HG03521 (cell line): ENCODE results near the gene DISP3.

Experiments used
- ATAC-seq: cut with Tn5 transposase; IDR thresholded peaks from one replicate; pipeline ENCODE4 v1.9.1; 2021; ENCODE audit warnings: mild to moderate bottlenecking, moderate library complexity; ENCODE audit not compliant: unreplicated experiment

The DISP3 gene

DNA sequence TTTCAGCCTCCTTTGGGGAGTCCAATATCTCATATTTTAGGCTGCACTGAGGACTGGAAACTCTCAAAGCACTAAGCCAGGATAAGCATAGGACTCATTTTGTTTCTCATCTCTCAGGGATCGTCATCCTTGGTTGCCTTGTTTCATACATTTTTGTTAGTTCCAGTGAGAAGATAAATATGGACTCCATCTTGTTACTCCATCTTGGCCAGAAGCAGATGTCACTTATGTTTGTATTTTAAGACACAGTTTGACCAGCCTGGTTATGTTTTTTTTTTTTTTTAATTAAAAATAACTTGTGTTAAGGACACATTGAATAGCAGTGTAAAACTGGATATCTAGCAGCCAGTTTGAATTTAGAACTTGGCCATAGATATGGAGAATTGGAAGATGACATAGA lies 34.7 kb downstream of the DISP3 start:
- no peak for ATAC-seq

DNA sequence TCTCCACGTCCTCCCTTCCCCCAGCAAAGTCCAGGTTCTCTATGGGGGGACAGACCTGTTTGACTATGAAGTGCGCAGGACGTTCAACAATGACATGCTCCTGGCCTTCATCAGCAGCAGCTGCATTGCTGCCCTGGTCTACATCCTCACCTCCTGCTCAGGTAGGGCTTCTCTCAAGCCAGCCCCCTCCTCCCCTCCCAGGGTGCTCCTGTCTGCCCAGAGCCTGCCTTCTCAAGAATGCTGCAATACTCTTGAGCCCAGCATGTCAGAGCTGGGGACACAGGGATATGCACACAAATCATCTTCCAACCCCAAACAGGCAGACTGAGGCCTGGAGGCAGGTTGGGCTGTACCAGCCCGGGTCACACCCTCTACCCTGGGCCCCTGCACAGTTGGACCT lies 35.4 kb downstream of the DISP3 start:
- no peak for ATAC-seq

DNA sequence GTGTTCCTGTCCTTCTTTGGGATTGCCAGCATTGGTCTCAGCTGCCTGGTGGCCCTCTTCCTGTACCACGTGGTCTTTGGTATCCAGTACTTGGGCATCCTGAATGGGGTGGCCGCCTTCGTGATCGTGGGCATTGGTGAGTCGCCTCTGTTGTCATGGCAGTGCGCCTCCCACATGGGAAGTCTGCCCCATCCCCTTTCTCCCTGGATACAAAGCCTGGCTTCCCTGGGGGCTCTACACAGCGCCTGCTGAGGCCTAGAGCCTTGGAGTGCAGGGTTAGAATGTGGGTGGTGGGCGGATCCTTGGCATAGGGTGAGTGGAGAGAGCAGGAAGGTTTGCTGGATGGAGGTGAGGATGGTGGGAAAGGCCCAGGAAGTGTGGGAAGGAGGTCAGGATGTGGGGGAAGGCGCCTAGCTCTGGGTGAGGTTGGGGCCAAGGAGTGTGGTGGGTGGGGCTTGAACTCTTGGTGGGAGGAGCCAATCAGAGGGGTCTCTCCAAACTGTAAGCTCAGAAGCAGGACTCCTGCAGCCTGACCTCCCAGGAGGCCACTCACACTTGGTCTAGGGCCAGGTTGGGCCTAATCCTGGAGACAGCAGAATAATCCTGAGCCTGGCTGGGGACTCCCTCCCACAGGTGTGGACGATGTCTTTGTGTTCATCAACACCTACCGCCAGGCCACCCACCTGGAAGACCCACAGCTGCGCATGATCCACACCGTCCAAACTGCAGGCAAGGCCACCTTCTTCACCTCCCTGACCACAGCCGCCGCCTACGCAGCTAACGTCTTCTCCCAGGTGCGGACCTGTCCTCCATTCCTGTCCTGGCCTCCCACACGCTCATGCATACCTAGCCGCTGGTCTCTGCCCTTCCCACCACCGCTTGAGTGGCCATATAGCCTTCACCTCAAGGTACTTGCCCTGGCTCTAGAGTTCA lies 36.7 kb downstream of the DISP3 start:
- ATAC-seq: no peak

DNA sequence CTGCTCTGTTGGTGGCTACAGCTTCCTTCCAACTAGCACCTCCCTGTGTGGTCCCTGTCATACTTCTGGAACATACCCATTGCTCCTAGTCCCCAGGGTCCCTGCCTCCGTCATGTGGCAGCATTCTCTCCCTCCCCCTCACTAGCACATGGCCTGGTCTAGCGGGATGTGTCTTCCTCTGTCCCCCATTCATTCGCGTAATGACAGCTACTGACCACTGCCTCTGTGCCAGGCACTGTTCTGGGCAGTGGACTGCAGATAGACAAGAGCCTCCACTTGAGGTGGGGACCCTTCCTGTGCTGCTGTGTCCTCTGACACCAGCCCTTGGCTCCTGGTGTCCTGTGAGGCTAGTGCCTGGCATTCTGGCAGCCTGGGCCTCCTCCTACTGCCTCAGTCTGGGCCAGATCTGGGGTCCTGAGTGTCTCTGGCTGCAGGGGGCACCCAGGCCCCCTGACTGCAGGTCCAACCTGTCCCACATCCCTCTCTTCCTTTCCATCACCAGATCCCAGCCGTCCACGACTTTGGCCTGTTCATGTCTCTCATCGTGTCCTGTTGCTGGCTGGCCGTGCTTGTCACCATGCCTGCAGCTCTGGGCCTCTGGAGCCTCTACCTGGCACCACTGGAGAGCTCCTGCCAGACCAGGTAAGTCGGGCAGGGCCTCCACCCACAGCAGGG lies 38.1 kb downstream of the DISP3 start:
- no peak for ATAC-seq

DNA sequence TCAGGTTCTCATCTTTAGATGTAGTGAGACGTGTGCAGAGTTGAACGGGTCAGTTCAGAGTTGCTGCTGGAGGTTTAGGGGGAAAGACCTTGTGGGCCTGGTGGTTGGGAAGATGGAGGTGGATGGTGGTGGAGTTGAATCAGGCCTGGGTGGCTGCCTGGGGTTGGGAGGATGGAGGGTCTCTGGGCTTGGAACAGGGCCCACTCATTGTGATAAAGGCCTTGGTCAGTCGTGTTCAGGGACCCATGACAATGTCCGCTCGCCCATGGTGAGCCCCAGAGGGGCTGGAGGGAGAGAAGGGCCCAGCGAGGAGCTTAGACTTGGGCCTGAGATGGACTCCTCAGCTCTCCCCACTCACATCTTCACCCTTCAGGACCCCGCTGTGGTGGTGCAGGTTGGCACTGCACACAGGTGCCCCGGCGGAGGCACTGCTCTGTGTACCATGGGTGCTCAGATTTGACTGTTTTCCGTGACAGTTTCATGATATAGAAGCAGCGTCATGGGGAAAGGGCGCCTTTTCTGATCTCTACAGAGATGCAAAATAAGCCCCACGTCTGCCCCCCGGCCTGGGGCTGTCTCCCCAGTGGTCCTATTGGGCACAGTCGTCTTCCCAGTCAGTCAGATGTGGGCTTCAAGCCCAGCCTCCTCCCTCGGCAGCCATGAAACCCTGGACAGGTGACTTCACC lies 39.2 kb downstream of the DISP3 start:
- no peak for ATAC-seq

DNA sequence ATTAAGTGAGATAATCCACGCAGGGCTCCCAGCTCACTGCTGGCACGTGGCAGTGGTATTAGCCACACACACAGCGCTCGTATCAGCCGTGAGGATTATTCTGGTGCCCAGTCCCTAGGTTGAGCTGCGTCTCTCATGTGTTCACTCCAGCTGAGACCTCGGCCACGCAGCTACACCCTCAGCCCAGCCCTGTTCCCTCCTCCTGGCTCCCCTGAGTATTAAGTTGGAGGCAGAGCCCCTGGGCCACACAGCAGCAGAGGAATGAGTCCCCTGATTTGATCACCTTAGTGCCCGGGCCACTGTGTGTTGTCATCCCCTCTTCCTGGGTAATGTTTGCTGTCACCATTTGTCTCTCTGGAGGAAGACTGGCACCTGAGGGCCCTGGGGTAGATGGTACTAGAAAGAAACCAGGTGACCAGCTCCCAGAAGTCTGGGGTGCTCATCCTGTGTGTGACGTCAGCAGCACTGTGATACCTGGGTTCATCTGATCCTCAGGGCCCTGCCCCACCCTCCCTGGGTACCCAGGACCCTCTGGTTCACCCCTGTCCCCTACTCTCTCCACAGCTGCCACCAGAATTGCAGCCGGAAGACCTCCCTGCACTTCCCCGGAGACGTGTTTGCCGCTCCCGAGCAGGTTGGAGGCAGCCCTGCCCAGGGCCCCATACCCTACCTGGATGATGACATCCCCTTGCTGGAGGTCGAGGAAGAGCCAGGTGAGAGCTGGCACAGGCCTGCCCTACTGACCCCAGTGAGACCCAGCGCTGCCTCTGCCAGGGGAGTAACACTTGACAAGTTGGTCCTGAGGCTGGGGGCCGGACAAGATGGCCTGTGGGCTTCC lies 40.1 kb downstream of the DISP3 start:
- no peak for ATAC-seq

DNA sequence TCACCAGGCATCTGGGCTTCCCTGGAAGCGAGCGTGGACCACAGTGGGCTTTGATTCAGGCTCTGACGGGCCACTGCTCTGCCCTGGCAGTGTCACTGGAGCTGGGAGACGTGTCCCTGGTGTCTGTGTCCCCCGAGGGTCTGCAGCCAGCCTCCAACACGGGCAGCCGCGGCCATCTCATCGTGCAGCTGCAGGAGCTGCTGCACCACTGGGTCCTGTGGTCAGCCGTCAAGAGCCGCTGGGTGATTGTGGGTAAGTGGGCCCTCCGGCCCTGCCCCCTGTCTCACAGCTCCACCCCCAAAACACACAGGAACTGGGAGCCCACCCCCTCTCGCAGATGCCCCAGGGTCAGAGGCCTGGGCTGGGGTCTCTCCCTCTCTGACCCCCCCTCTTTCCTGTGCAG lies 40.7 kb downstream of the DISP3 start:
- ATAC-seq: no peak

DNA sequence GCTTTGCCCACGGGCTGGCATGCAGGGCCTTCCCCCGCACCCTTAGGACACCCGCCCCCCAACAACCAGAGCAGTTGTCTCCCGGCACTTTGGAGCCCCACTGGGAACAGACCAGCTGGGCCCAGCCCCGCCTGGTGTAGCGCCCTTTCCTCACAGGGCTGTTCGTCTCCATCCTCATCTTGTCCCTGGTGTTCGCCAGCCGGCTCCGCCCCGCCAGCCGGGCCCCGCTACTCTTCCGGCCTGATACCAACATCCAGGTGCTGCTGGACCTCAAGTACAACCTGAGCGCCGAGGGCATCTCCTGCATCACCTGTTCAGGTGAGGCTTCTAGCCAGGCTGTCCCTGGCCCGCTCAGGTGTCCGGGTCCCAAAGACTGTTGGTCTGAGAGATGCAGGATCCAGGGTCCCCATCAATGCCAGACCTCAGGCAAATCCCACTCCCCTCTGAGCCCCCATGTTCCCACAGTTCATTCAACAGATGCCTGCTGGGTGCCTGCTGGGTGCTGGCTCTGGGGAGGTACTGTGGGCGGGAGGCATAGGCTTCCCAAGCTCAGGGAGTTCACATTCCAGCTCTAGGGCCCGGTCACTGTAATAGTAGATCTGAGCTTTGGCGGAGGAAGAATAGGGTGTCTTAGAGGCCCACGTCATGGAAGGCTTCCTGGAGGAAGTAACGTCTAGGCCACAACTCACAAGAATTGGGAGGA lies 41.7 kb downstream of the DISP3 start:
- no peak for ATAC-seq

DNA sequence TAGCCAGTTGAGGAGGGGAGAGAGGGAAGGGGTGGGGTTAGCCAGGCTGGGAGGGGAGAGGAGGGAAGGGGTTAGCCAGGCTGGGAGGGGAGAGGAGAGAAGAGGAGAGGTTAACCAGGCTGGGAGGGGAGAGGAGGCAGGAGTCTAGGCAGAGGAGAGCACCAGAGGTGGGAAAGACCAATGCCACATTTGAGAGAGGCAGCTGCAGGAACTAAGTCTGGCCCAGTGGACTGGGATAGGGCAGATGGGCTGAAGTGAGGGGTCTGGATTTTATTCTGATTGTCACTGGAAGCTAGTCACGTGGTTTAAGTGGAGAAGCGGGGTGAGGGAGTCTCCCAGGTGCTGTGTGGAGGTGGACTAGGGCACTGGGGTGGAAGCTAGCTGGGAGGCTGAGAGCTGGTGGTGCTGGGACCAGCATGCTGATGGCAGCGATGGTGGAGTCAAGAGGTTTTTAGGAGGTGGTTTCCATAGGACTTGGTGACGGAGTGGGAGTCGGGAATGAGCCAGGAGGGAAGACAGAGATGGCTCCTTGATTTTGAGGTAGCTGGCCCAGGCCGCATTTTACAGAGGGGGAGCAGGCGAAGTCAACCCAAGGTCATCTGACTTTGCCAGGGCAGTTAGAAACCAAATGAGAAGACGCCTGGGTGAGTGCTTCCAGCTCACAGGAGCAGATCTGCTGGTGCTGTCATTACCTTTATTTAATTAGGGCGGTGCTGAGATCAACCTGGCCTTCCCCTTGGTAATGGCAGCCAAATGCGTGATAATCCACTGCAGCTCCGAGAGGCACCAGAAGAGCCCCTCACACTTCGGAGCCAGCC lies 42.8 kb downstream of the DISP3 start:
- no peak for ATAC-seq

DNA sequence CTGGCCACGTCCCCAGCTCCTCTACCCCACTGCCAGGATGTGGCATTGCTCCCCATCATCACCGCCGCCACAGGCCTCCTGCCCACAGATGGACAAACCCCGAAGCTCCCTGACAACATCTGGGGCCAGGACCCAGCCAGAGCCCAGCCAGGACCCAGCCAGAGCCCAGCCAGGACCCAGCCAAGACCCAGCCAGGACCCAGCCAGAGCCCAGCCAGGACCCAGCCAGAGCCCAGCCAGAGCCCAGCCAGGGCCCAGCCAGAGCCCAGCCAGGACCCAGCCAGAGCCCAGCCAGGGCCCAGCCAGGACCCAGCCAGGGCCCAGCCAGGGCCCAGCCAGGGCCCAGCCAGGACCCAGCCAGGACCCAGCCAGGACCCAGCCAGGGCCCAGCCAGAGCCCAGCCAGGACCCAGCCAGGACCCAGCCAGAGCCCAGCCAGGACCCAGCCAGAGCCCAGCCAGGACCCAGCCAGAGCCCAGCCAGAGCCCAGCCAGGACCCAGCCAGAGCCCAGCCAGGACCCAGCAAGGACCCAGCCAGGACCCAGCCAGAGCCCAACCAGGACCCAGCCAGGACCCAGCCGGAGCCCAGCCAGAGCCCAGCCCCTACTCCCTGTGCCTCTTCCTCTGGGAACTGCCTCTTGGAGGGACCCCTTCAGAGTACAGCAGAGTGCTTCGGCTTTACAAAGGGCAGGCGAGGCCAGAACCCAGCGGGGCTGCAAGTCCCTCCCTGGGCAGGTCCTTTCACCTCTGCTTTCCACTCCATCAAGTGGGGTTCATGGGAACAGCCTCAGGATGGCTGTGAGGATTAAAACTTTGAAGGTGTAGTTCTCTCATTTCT lies 43.7 kb downstream of the DISP3 start:
- no peak for ATAC-seq

DNA sequence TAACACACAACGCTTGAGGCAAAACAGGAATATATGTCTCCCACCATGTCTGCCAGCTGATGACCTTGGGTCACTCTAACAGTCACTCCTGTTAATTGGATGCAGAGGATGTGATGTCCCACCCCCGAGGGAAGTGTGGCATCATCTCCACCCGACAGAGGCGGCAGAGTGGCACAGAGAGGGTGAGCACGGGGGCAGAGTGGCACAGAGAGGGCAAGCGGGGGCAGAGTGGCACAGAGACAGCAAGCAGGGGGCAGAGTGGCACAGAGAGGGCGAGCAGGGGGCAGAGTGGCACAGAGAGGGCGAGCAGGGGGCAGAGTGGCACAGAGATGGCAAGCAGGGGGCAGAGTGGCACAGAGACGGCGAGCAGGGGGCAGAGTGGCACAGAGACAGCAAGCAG lies 44.3 kb downstream of the DISP3 start:
- ATAC-seq: no peak

DNA sequence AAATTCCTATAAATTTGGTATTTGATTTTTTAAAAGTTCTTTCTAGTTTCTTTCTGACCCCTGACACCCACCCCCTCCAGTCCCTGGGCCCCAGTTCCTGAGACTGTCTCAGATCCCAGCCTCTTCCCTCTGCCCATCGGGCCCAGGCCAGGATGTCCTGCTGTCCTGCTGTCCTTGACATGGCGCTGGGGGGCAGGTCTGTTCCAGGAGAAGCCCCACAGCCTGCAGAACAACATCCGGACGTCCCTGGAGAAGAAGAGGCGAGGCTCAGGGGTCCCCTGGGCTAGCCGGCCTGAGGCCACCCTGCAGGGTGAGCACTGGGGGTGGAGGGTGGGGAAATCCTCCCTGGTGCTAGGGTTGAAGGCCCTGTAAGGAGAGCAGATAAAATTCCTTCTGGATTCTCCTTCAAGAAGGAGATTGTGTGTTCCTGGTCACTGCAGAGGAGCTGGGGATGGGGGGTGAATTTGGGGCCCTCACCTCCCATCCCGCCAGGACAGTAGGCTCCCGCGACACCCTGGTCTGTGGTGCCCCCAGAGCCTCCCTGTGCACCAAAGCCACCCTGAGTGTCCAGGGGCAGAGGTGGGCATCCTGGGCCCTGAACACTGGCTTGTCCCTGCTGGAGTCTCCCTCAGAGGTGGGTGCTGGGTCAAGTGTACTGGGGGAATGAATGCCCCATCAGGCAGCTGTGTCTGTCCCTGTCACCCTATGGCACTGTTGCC lies 45.0 kb downstream of the DISP3 start:
- ATAC-seq: no peak

DNA sequence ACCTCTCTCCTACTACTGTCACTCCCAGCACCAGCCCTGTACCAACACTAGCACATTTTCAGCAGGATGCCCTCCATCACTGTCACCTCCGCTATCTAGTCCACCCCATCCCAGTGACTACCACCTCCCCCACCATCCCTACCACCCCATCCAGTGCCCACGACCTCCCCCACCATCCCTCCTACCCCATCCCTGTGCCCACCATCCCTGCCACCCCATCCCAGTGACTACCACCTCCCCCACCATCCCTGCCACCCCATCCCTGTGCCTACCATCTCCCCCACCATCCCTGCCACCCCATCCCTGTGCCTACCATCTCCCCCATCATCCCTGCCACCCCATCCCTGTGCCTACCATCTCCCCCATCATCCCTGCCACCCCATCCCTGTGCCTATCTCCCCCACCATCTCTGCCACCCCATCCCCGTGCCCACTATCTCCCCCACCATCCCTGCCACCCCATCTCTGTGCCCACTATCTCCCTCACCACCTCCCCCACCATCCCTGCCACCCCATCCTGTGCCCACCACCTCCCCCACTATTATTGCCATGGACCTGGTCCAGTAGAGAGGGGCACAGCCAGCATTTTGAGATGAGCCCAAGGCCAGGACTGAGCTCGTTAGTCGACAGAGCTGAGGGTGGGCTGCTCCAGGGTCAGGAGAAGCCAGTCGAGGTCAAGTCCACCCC lies 45.7 kb downstream of the DISP3 start:
- ATAC-seq: no peak

DNA sequence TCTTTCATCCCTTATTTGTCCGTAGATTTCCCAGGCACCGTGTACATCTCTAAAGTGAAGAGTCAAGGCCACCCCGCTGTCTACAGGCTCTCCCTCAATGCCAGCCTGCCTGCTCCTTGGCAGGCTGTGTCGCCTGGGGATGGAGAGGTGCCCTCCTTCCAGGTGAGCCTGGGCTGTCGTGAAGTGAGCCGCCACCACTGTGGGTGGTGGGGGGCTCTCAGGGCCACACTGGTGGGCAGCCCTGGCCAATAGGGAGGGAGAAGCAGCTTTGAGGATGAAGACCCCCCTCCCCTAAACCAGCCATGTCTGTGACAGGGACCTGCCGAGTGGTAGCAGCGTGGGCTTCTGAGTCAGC lies 46.2 kb downstream of the DISP3 start:
- ATAC-seq: no peak

DNA sequence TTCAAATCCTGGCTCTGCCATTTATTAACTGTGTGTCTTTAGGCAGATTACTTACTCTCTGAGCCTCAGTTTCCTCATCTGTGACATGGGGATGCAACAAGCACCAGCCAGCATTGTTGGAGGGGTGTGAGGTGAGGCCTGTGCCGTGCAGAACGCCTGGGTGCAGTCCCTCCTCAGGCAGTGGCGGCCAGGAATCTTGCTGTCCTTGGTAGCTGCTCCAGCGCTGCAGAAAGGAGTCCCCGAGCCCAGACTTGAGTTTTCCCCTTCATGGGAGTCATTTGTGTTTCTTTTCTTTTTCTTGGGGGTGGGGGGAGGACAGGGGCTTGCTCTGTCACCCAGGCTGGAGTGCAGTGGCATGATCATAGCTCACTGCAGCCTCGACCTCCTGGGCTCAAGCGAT lies 46.6 kb downstream of the DISP3 start:
- no peak for ATAC-seq

DNA sequence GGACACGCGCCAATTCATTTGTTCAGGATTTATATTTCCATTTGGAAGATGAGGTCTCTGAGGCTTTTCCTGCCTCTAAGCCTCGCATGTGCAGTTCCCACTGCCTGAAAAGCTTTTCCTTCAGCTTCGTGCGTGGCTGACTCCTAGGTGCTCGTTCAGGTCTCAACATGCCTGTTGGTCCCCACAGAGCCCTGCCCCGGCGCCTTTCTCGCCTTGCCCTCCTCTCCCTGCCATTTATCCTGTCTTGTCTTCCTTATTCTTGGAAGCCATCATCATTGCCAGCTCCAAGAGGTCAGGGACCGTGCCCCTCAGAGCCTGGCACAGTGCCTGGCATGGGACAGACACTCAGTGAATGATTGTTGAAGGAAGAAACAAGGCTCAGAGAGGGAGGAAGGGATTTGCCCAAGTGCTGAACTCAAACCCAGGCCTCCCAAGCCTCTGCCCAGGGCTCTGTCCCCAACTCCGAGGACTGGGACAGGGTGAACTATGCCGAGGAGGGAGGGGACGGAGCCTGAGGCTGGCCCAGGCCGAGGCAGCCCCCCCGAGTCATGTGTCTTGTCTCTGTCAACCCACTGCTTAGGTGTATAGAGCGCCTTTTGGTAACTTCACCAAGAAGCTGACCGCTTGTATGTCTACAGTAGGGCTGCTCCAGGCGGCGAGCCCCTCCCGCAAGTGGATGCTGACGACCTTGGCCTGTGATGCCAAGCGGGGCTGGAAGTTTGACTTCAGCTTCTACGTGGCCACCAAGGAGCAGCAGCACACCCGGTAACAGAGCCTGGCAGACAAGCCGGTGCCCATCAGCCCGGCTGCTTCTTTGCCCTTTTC lies 47.3 kb downstream of the DISP3 start:
- ATAC-seq: no peak
